Panc1 (cell line): ENCODE data around the gene SPATA31D1. TPM values are rescaled to one million over a fixed set of nuclear protein-coding genes. Genes with fewer than 3 reads are reported as not detected.

Experiments used
- ATAC-seq: fragments of 200-7000 bp; cut with Tn5 transposase; 2 replicates; pipeline ENCODE4 v1.9.1; 2020; ENCODE audit warnings: mild to moderate bottlenecking, moderate library complexity
- BruUV-seq: library from RNA; stranded (reverse); fragments of 400-500 nt; replicated peaks from 2 replicates; lab custom pipeline; 2021; lab: Mats Ljungman, UMichigan
- CTCF ChIA-PET: fragments of 300-600 bp; sonication (Branson Sonifier 250); formaldehyde crosslinking; loops from one replicate; lab custom pipeline; 2022; ENCODE audit warnings: antibody characterized with exemption; lab: Charles Lee
- POLR2A ChIA-PET: fragments of 300-600 bp; sonication (Branson Sonifier 250); formaldehyde crosslinking; loops from one replicate; lab custom pipeline; 2022; ENCODE audit warnings: antibody characterized with exemption; lab: Charles Lee
- DNase-seq: peaks from one replicate; pipeline ENCODE4 v3.0.0-alpha.2; 2010; ENCODE audit warnings: low read depth, low spot score
- H3K27ac ChIP-seq: 2 replicates; pipeline ENCODE4 v1.5.1; 2011; ENCODE audit warnings: mild to moderate bottlenecking, low read length, inconsistent platforms
- H3K27me3 ChIP-seq: fragments of 200-500 bp; sonication (Bioruptor generic); 2 replicates; pipeline ENCODE4 v1.6.0; 2014; ENCODE audit warnings: low read length, inconsistent platforms; ENCODE audit not compliant: control insufficient read depth, insufficient read depth
- H3K36me3 ChIP-seq: fragments of 200-500 bp; sonication (Bioruptor generic); 2 replicates; pipeline ENCODE4 v1.5.1; 2014; ENCODE audit warnings: inconsistent platforms, mild to moderate bottlenecking, low read length, moderate library complexity; ENCODE audit not compliant: control insufficient read depth, insufficient read depth
- H3K4me1 ChIP-seq: 2 replicates; pipeline ENCODE4 v1.5.1; 2011; ENCODE audit warnings: inconsistent platforms, mild to moderate bottlenecking, low read length, moderate library complexity; ENCODE audit not compliant: control insufficient read depth, insufficient read depth
- H3K4me3 ChIP-seq, 2 experiments: 2 replicates each; pipeline ENCODE4 v1.5.1; 2011 to 2012; ENCODE audit warnings: low read depth in 2 of 2, low read length in 2 of 2, mild to moderate bottlenecking in 2 of 2, inconsistent platforms in 1 of 2, moderate library complexity in 1 of 2
- H3K9me3 ChIP-seq: fragments of 200-500 bp; sonication (Bioruptor generic); 2 replicates; pipeline ENCODE4 v1.5.1; 2014; ENCODE audit warnings: low read depth, mild to moderate bottlenecking, inconsistent platforms, low read length, moderate library complexity; ENCODE audit not compliant: control insufficient read depth, insufficient read depth
- POLR2AphosphoS5 ChIP-seq: IDR thresholded peaks from 2 replicates; pipeline ENCODE4 v1.6.1; 2012; ENCODE audit warnings: mild to moderate bottlenecking, low read depth, low read length, moderate library complexity
- SIN3A ChIP-seq: IDR thresholded peaks from 2 replicates; pipeline ENCODE4 v1.6.1; 2012; ENCODE audit warnings: low read depth, mild to moderate bottlenecking, low read length, moderate library complexity, borderline replicate concordance; ENCODE audit not compliant: insufficient read depth
- TCF7L2 ChIP-seq: IDR thresholded peaks from 2 replicates; pipeline ENCODE4 v1.6.1; 2011; ENCODE audit warnings: mild to moderate bottlenecking, low read depth, low read length, inconsistent platforms
- in situ Hi-C: cut with HindIII; loops from 2 replicates; pipeline ENCODE4 v1.10.0; 2016; ENCODE audit warnings: low sequenced_read_pairs, low pct_unique_long_range_greater_than_20kb
- intact Hi-C: fragments of 100-400 bp; cut with micrococcal nuclease; formaldehyde crosslinking; loops from one replicate; pipeline ENCODE4 v1.10.0; 2022; ENCODE audit not compliant: unreplicated experiment
- total RNA-seq: library from RNA; stranded (reverse); gene quantifications from one replicate; pipeline ENCODE4 v1.2.1, GENCODE V29; 2021; ENCODE audit not compliant: unreplicated experiment
- TF ChIP-seq, protein P1 (sequence below): fragments of 450-650 bp; IDR thresholded peaks from 2 replicates; pipeline ENCODE4 v1.5.1; 2017; ENCODE audit warnings: mild to moderate bottlenecking
- TF ChIP-seq, protein P2 (sequence below), 2 experiments: IDR thresholded peaks; 2 replicates each; pipeline ENCODE4 v1.6.1; 2011 to 2012; ENCODE audit warnings: low read depth in 2 of 2, control low read depth in 1 of 2, low read length in 1 of 2, mild to moderate bottlenecking in 1 of 2, moderate library complexity in 1 of 2; ENCODE audit not compliant: insufficient read depth in 1 of 2

SPATA31D1 gene
- total RNA-seq, 1 experiment from 2014 or later = not detected

DNA sequence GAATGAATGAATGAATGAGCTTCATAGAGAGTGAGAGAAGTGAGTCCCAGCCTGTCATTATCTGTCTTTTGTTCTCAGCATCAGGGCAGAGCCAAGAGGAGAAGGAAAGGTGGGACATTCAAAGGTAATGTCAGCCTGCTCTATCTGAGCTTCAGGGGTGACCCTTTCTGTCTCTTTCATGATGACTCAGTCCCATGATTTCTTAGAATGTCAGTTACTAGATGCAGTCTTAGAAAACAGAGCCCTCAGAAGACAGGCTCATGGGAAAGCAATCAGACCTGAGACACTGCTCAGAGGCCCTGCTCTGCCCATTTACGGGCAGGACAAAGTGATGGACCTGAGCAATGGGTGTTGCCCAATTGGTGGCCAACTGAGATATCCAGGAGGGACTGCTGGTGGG, 1.1 kb downstream of the SPATA31D1 start:
- ChIA-PET CTCF (no interaction called here), POLR2A (no interaction called here)
- intact Hi-C loops = loop anchor here (10.0 kb wide), 1 partner anchor 305 kb away; the partner anchor contains the start of gene TLE1
- no peaks in the 10 kb centered on the region for H3K27me3 ChIP-seq
- no peak overlapping the region for H3K27ac ChIP-seq
- DNase-seq (no peak), ATAC-seq (no peak)
- no TSS peak for BruUV-seq
- in situ Hi-C loops = no loop called here
- H3K4me1 ChIP-seq = no peaks in the 10 kb centered on the region
- TF ChIP-seq, protein P1, sequence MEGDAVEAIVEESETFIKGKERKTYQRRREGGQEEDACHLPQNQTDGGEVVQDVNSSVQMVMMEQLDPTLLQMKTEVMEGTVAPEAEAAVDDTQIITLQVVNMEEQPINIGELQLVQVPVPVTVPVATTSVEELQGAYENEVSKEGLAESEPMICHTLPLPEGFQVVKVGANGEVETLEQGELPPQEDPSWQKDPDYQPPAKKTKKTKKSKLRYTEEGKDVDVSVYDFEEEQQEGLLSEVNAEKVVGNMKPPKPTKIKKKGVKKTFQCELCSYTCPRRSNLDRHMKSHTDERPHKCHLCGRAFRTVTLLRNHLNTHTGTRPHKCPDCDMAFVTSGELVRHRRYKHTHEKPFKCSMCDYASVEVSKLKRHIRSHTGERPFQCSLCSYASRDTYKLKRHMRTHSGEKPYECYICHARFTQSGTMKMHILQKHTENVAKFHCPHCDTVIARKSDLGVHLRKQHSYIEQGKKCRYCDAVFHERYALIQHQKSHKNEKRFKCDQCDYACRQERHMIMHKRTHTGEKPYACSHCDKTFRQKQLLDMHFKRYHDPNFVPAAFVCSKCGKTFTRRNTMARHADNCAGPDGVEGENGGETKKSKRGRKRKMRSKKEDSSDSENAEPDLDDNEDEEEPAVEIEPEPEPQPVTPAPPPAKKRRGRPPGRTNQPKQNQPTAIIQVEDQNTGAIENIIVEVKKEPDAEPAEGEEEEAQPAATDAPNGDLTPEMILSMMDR = no peak
- no peaks in the 10 kb centered on the region for H3K9me3 ChIP-seq
- no peak overlapping the region for H3K4me3 ChIP-seq
- no peaks in the 10 kb centered on the region for H3K36me3 ChIP-seq

DNA sequence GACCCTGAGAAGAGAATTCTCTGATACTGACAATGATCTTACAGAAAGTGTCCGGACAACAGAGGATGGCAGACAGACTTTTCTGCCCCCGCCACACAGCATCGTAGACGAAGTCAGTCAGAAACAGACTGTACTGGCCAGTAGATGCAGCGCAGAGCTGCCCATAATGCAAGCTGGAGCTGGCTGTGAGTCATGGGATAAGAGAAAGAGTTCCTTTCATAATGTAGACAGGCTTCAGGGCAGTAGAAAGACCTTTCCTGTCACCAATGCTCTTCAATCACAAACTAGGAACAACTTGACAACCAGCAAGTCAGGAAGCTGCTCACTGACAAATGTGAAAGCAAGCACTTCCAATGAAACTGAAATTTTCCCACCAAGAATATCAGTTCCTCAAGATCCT, 5.1 kb downstream of the SPATA31D1 start:
- ATAC-seq (no peak), DNase-seq (no peak)
- intact Hi-C loops (no loop called here), in situ Hi-C loops (no loop called here)
- Histone ChIP-seq H3K4me1 (no peaks in the 10 kb centered on the region), H3K9me3 (no peaks in the 10 kb centered on the region), H3K4me3 (no peak overlapping the region), H3K36me3 (no peaks in the 10 kb centered on the region), H3K27me3 (no peaks in the 10 kb centered on the region), H3K27ac (no peak overlapping the region)
- ChIA-PET POLR2A (no interaction called here), CTCF (no interaction called here)
- BruUV-seq = no TSS peak
- TF ChIP-seq SIN3A = no peak
- TF ChIP-seq, protein P2, sequence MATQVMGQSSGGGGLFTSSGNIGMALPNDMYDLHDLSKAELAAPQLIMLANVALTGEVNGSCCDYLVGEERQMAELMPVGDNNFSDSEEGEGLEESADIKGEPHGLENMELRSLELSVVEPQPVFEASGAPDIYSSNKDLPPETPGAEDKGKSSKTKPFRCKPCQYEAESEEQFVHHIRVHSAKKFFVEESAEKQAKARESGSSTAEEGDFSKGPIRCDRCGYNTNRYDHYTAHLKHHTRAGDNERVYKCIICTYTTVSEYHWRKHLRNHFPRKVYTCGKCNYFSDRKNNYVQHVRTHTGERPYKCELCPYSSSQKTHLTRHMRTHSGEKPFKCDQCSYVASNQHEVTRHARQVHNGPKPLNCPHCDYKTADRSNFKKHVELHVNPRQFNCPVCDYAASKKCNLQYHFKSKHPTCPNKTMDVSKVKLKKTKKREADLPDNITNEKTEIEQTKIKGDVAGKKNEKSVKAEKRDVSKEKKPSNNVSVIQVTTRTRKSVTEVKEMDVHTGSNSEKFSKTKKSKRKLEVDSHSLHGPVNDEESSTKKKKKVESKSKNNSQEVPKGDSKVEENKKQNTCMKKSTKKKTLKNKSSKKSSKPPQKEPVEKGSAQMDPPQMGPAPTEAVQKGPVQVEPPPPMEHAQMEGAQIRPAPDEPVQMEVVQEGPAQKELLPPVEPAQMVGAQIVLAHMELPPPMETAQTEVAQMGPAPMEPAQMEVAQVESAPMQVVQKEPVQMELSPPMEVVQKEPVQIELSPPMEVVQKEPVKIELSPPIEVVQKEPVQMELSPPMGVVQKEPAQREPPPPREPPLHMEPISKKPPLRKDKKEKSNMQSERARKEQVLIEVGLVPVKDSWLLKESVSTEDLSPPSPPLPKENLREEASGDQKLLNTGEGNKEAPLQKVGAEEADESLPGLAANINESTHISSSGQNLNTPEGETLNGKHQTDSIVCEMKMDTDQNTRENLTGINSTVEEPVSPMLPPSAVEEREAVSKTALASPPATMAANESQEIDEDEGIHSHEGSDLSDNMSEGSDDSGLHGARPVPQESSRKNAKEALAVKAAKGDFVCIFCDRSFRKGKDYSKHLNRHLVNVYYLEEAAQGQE (IDR thresholded peaks at IDR 0.05; ENCODE audit: insufficient read depth in 1 of 2, low read depth in 2 of 2, low read length in 1 of 2) = no peak
- TF ChIP-seq, protein P1 = no peak
- no peak for TF ChIP-seq TCF7L2
- TF ChIP-seq POLR2AphosphoS5 = no peak

DNA sequence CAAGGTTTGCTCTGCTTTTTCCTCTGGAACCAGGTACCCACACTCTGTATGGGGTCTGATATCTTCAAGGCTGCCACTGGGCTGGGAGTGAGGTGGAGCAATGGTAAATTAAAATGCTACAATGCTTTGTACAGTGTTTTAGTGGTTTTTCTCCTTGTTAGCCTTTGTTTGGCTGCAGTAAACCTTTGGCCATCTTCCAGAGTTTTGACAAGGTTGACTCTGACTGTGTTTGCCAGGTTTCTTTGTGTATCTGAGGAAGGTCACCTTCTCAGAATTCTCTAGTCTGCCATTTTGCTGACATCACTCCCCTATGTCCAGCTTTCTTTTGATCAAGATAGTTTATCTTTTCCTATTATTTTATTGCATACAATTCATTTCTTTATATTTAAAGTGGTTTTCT, 11.2 kb downstream of the SPATA31D1 start:
- H3K27ac ChIP-seq = no peak overlapping the region
- no peaks in the 10 kb centered on the region for H3K4me1 ChIP-seq
- no peaks in the 10 kb centered on the region for H3K9me3 ChIP-seq
- DNase-seq (no peak), ATAC-seq (no peak)
- CTCF ChIA-PET = no interaction called here
- no TSS peak for BruUV-seq
- in situ Hi-C loops = no loop called here
- no peaks in the 10 kb centered on the region for H3K27me3 ChIP-seq
- no peak for TF ChIP-seq SIN3A
- TF ChIP-seq, protein P1 = no peak
- TF ChIP-seq TCF7L2 = no peak
- TF ChIP-seq, protein P2 (IDR thresholded peaks at IDR 0.05; ENCODE audit: insufficient read depth in 1 of 2, low read depth in 2 of 2, low read length in 1 of 2) = no peak
- no peak for TF ChIP-seq POLR2AphosphoS5
- intact Hi-C loops = no loop called here
- H3K4me3 ChIP-seq = no peak overlapping the region
- H3K36me3 ChIP-seq = no peaks in the 10 kb centered on the region
- POLR2A ChIA-PET = no interaction called here
